Stomach (tissue), 9 donors: ENCODE data around the gene ANKRD12. TPM values are rescaled to one million over a fixed set of nuclear protein-coding genes. Genes with fewer than 3 reads are reported as not detected.

Experiments
- DNase-seq, 2 donors: peaks; one replicate each; pipeline versions ENCODE4 v3.0.0 to v3.0.0-alpha.2; 2013 to 2019
- H3K27ac ChIP-seq, 5 donors: fragments of 200-600 bp in 4 of 5; sonication (generic) in 4 of 5; one replicate each; pipeline ENCODE4 v1.5.1; 2013 to 2019; ENCODE audit warnings: mild to moderate bottlenecking in 1 of 5, moderate library complexity in 1 of 5
- H3K27me3 ChIP-seq, 3 donors: fragments of 200-600 bp; sonication (generic); one replicate each; pipeline ENCODE4 v1.5.1; 2017 to 2019; ENCODE audit warnings: mixed run types in 1 of 3
- H3K36me3 ChIP-seq, 4 donors: fragments of 200-600 bp; sonication (generic); 1 replicate in 3 of 4; 2 replicates in 1 of 4; pipeline ENCODE4 v1.5.1; 2016 to 2019
- H3K4me1 ChIP-seq, 4 donors: fragments of 200-600 bp; sonication (generic); one replicate each; pipeline ENCODE4 v1.5.1; 2016 to 2019
- H3K4me3 ChIP-seq, 4 donors: fragments of 200-600 bp; sonication (generic) in 3 of 4; one replicate each; pipeline ENCODE4 v1.5.1; 2016 to 2019; ENCODE audit warnings: mild to moderate bottlenecking in 1 of 4
- H3K9me3 ChIP-seq, 4 donors: fragments of 200-600 bp; sonication (generic); one replicate each; pipeline ENCODE4 v1.5.1; 2016 to 2019
- CTCF ChIP-seq, 7 experiments: fragments of 450-650 bp in 4 of 7; fragments of 200-600 bp in 3 of 7; sonication (generic) in 3 of 7; IDR thresholded peaks; one replicate each; pipeline ENCODE4 v1.5.1; 2016 to 2019; ENCODE audit warnings: antibody characterized with exemption in 7 of 7, control low read depth in 2 of 7, mild to moderate bottlenecking in 1 of 7
- EP300 ChIP-seq: sonication (generic); formaldehyde crosslinking; IDR thresholded peaks from one replicate; pipeline ENCODE4 v1.6.1; 2017; ENCODE audit warnings: antibody characterized with exemption
- POLR2A ChIP-seq, 4 donors: fragments of 450-650 bp; IDR thresholded peaks; one replicate each; pipeline ENCODE4 v1.6.1; 2016; ENCODE audit warnings: antibody characterized with exemption in 4 of 4, control low read depth in 2 of 4, mild to moderate bottlenecking in 1 of 4, moderate library complexity in 1 of 4
- POLR2AphosphoS5 ChIP-seq, 3 donors: sonication (generic); formaldehyde crosslinking; IDR thresholded peaks; one replicate each; pipeline ENCODE4 v1.6.1; 2016; ENCODE audit warnings: antibody characterized with exemption in 3 of 3
- WGBS, 5 donors: extraction: QIAGEN DNeasy Blood & Tissue Kit in 3 of 5; methylation state at CpG; one replicate each; pipeline versions ENCODE4 v1.1.5 to v1.1.7; 2013 to 2018; 5-methylcytosine and 5-hydroxymethylcytosine counted together
- intact Hi-C: fragments of 100-400 bp; cut with DNase I; formaldehyde crosslinking; loops from one replicate; pipeline ENCODE4 v1.15.1; 2023; ENCODE audit warnings: low total_unique reads
- polyA plus RNA-seq, 3 donors: library from polyadenylated mRNA; stranded (reverse); fragments of 200-250 nt; gene quantifications; one replicate each; pipeline ENCODE4 v1.2.3, GENCODE V29; 2013
- total RNA-seq, 5 donors: library from RNA; depleted of rRNA; stranded (reverse); fragments of >200 nt; gene quantifications; one replicate each; pipeline versions ENCODE4 v1.1.0 to v1.2.3, GENCODE V29; 2014 to 2016
- donor health status: healthy with polysubstance abuse.
- donor health status: Bipolar disorder and iron deficiency.
- donor health status: healthy.

ANKRD12 gene
- total and polyA plus RNA-seq, 8 donors = 10.0 to 85.5 (median 46.0) TPM

- no peak for DNase-seq
- H3K4me3 ChIP-seq = no peak overlapping the region
- H3K9me3 ChIP-seq = peaks cover 5 to 38% (median 32%) of the 10 kb centered on the region in 4 donors
- TF ChIP-seq EP300 (no peak), CTCF (IDR thresholded peaks at IDR 0.05) (no peak), POLR2AphosphoS5 (IDR thresholded peaks at IDR 0.05) (no peak), POLR2A (IDR thresholded peaks at IDR 0.05) (no peak)
- no peak overlapping the region for H3K27ac ChIP-seq
- no peaks in the 10 kb centered on the region for H3K4me1 ChIP-seq
- no peaks in the 10 kb centered on the region for H3K27me3 ChIP-seq
- 75 to 97% (median 94%) methylated on average over 1 of the region's 1 CpG for WGBS, 5 donors
- intact Hi-C loops = no loop called here
- no peaks in the 10 kb centered on the region for H3K36me3 ChIP-seq
These were observed 157.4 kb downstream of the ANKRD12 start for GRCh38 chr18:9293948-9294347.

GRCh38 chr18:9296233-9297006 is 159.8 kb downstream of the ANKRD12 start:
- no peaks in the 10 kb centered on the region for H3K36me3 ChIP-seq
- H3K27me3 ChIP-seq = no peaks in the 10 kb centered on the region
- H3K27ac ChIP-seq = no peak overlapping the region
- intact Hi-C loops = no loop called here
- no peak for DNase-seq
- no peaks in the 10 kb centered on the region for H3K4me1 ChIP-seq
- H3K9me3 ChIP-seq = peaks cover 5 to 38% (median 32%) of the 10 kb centered on the region in 4 donors
- no peak for TF ChIP-seq EP300
- TF ChIP-seq POLR2A (IDR thresholded peaks at IDR 0.05) = no peak
- TF ChIP-seq POLR2AphosphoS5 (IDR thresholded peaks at IDR 0.05) = no peak
- no peak for TF ChIP-seq CTCF (IDR thresholded peaks at IDR 0.05)
- 92 to 99% (median 97%) methylated on average over 12 to 15 of the region's 15 CpGs for WGBS, 5 donors
- no peak overlapping the region for H3K4me3 ChIP-seq

GRCh38 chr18:9297007-9297393 is 160.4 kb downstream of the ANKRD12 start:
- peaks cover 5 to 39% (median 34%) of the 10 kb centered on the region in 4 donors for H3K9me3 ChIP-seq
- DNase-seq = no peak
- H3K27me3 ChIP-seq = no peaks in the 10 kb centered on the region
- H3K27ac ChIP-seq = no peak overlapping the region
- 95 to 98% (median 97%) methylated on average over 18 to 24 of the region's 24 CpGs; no CpG with 5 or more reads in 1 of the 5 donors for WGBS, 5 donors
- no peaks in the 10 kb centered on the region for H3K36me3 ChIP-seq
- no peak overlapping the region for H3K4me3 ChIP-seq
- no peaks in the 10 kb centered on the region for H3K4me1 ChIP-seq
- TF ChIP-seq CTCF (IDR thresholded peaks at IDR 0.05) = no peak
- no peak for TF ChIP-seq POLR2A (IDR thresholded peaks at IDR 0.05)
- no peak for TF ChIP-seq EP300
- TF ChIP-seq POLR2AphosphoS5 (IDR thresholded peaks at IDR 0.05) = no peak
- intact Hi-C loops = no loop called here

- Histone ChIP-seq H3K4me1 (no peaks in the 10 kb centered on the region), H3K4me3 (no peak overlapping the region), H3K36me3 (no peaks in the 10 kb centered on the region), H3K27ac (no peak overlapping the region), H3K9me3 (peaks cover 0 to 31% (median 15%) of the 10 kb centered on the region in 4 donors), H3K27me3 (no peaks in the 10 kb centered on the region)
- TF ChIP-seq EP300 (no peak), POLR2AphosphoS5 (IDR thresholded peaks at IDR 0.05) (no peak), CTCF (IDR thresholded peaks at IDR 0.05) (no peak), POLR2A (IDR thresholded peaks at IDR 0.05) (no peak)
- DNase-seq = no peak
- WGBS, 5 donors = 93 to 99% (median 97%) methylated on average over 6 of the region's 6 CpGs
- intact Hi-C loops = no loop called here
These were observed 167.9 kb downstream of the ANKRD12 start for GRCh38 chr18:9304388-9305070.
